Measurements from ENCODE around the gene MCM10.

DNA sequence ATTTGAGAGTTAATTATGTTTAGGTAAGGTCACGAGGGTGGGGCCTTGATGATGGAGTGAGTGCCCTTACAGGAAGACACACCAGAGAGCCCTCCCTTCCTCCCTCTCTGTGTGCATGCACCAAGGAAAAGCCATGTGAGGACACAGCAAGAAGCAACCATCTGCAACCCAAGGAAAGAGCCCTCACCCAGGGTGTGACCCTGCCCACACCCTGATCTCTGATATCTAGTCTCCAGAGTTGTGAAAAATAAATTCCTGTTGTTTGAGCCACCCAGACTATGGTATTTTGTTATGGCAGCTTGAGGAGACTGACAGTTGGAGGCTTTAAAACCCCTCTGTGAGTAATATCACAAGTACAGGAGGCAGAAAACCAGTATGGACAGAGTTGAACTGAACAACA, 15.0 kb upstream of the MCM10 start:
- no peak for TF ChIP-seq POLR2A (IDR thresholded peaks at IDR 0.05; ENCODE audit: extremely low read depth, insufficient read length)
- TF ChIP-seq, protein P1, sequence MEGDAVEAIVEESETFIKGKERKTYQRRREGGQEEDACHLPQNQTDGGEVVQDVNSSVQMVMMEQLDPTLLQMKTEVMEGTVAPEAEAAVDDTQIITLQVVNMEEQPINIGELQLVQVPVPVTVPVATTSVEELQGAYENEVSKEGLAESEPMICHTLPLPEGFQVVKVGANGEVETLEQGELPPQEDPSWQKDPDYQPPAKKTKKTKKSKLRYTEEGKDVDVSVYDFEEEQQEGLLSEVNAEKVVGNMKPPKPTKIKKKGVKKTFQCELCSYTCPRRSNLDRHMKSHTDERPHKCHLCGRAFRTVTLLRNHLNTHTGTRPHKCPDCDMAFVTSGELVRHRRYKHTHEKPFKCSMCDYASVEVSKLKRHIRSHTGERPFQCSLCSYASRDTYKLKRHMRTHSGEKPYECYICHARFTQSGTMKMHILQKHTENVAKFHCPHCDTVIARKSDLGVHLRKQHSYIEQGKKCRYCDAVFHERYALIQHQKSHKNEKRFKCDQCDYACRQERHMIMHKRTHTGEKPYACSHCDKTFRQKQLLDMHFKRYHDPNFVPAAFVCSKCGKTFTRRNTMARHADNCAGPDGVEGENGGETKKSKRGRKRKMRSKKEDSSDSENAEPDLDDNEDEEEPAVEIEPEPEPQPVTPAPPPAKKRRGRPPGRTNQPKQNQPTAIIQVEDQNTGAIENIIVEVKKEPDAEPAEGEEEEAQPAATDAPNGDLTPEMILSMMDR (IDR thresholded peaks at IDR 0.05; ENCODE audit: low read depth, low read length) = no peak

Data from NB4 (cell line).